Hematopoietic multipotent progenitor cell treated with erythropoietin and hydrocortisone succinate and interleukin-3 and kit ligand, for 4 days (in vitro differentiated cells): ENCODE results near the gene MYO10.

Experiments
- DNase-seq: peaks from one replicate; pipeline ENCODE4 v3.0.0-alpha.2; 2015

The MYO10 gene

GRCh38 chr5:16809010-16809394 is 127.1 kb downstream of the MYO10 start:
- no peak for DNase-seq

GRCh38 chr5:16808021-16808420 is 128.1 kb downstream of the MYO10 start:
- DNase-seq = no peak

GRCh38 chr5:16807547-16807864 is 128.6 kb downstream of the MYO10 start:
- DNase-seq = no peak

DNA sequence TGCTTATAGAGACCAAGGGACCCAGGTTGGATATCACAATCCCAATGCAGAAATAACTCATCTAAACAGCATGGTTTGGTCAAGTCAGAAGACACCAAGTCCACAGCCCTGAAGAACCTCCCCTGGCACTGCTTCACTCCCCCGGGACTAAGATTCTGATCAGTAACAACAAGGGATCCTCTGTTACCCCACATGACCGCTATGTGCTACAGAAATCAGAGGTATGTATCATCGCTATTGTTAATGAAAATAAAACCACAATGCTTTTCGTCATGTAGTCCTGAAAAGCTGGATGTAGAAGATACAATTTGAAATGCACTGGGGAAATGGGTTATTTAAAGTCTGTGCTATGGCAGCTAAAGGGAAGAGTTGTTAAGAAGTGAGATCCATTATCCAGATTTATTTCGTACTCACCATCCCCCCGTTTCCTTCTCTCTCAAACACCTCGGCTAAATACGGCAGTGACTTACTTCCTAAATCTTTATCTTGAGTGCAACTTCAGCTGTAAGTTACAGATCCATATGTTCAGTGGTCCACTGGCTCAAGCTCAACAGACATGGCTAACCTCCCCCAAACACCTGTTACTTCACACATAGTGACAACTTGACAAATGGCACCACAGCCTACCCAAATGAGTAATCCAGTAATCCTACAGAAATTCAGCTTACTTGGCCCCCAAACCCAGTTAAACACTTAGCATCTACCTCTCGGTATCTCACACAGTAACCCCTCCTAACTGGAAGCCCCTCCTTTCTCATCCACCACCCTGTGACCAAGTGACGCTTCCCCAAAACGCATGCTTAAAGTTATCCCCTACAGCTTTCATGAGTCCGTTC is 129.2 kb downstream of the MYO10 start:
- DNase-seq = peak; percentile 27

DNA sequence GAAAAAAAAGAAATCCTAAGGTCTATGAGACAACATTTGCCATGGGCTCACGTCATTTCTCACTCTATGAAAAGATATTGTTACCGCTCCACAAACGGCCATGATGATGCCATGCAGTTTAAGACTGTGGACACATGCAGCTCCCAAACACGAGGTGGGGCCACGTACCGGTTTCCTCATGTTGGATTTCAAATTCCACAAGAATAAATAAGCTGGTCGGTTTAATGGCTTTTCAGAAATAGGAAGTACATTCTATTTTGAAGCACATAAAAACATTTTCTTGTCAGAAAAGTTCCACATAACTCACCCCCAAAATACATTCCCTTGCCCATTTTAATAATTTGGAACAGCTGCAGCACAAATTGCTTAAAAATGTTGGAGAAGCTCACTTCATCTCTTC is 130.6 kb downstream of the MYO10 start:
- DNase-seq = no peak

GRCh38 chr5:16803831-16804230 is 132.3 kb downstream of the MYO10 start:
- DNase-seq = no peak

DNA sequence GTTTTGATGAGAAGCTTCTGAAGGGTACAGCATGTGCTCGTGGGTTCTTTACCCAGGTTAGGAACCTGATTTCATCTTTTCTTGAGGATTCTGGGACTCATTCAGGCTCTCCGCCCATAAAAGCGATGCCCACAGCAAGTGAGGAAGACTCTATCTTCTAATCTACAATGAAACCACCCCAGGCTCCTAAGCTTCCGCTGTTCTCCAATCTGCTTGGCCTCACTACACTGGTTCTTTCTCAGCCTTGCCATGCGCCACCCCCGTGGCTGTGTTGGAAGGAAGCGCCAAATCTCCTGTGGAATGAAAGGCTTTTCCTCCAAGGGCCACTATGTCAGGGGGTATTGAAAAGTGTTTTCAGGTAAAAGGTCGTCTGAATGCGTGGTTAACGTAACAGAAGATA is 135.6 kb downstream of the MYO10 start:
- DNase-seq = no peak

- no peak for DNase-seq
Measured at GRCh38 chr5:16799796-16800195, 136.3 kb downstream of the MYO10 start.

GRCh38 chr5:16797951-16798350 is 138.1 kb downstream of the MYO10 start:
- DNase-seq = no peak

GRCh38 chr5:16794269-16794913 is 141.7 kb downstream of the MYO10 start:
- DNase-seq = no peak

GRCh38 chr5:16792598-16793275 is 143.4 kb downstream of the MYO10 start:
- DNase-seq = no peak

DNA sequence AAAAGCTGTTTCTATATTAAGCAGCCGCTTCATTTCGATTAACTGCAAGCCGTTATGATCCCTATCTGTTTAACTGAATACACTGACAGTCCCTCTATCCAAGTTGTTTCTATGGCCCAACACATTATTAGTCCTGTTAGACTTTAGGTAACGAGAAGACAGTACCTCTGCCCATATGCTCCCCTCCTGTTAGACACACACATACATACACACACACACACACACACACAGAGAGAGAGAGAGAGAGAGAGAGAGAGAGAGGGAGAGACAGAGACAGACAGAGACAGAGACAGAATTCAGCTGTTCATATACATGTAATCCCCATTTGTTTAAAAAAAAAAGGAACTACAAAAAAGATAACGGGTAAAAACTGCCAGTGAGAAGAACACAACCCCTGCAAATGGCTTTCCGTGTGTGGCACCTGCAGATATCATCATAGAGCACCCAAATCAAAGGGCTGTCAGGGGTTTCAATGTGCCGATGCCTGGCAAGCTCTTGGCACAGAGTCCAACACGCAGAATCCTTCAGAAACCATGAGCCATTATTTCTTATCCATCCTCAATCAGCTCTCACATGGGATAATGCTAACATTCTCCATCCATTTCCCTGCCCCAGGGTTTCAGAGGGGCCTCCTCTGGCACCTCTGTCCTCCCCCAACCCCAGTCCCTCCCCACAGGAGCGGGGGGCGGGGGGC is 144.0 kb downstream of the MYO10 start:
- DNase-seq = peak; percentile 59

- peak; percentile 76 for DNase-seq
Measured at GRCh38 chr5:16791036-16791705, 144.9 kb downstream of the MYO10 start.

DNA sequence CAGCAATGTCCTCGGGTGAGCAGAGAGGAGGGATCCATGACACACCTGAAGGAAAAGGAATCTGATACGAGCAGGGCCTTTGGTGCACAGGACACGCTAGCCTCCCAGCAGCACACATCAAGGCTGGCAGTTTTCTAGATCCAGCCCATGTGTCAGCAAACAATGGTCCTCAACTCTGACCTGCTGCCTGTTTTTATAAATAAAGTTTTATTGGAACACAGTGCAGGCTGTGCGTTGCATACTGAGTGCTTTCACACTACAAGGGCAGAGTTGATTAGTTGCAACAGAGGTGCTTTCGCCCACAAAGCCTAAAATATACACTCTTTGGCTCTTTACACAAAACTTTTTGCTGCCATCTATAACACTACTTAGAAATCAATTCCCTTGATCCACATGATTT is 147.1 kb downstream of the MYO10 start:
- no peak for DNase-seq

DNA sequence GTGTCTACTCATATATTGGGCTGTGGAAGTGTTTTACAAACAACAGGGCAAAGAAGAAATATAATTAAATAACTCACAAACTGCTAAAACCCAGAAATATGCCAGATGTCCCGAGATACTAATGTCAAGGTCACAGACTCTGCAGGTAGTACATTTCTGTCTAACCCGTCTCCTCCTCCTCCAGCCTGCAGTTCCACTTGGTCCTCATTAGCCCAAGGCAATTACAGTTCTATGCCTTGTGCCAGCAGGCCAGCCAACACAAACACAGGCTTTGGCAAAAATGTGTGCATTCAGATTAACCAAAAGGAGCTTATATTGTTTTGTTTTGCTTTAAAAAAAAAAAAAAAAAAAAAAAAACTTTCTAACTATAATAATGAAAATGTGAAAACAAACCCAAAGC is 148.8 kb downstream of the MYO10 start:
- DNase-seq = no peak

DNA sequence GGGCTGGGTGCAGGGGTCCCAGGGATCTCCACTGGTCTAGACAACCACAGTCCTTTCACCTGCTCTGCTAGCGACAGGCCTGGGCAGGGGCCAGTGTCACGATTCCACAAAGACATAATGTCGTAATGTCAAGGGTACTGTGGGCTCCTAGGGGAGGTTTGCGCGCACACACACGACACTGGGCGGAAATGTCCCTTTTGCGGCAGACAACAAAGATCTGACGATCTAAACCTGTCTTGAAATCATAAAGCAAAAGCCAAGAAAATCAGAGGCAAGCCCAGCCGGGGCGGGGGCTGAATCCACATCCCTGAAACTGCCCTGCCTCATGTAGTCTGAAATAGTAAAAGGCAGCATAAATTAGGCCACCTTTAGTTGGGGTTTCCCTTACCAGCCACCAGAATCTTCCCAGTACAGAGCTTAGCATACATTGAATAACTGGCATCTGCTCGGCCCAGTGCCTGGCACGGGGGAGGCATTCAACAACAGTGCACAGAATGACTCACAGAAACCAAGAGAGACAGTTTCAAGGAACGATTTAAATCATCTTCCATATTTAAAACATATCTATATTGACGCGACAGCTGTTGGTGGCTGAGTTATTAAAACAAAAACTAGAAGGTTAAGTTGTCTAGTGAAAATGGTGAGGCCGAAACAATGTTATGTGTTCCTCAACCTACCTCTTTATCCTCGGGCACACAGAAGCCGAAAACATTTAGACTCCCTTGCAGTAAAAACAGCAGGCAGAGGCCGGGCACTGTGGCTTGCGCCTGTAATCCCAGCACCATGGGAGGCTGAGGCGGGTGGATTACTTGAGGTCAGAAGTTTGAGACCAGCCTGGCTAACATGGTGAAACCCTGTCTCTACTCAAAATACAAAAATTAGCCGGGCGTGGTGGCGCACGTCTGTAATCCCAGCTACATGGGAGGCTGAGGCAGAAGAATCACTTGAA is 151.0 kb downstream of the MYO10 start:
- no peak for DNase-seq

- no peak for DNase-seq
Measured at GRCh38 chr5:16784088-16784487, 152.0 kb downstream of the MYO10 start.

GRCh38 chr5:16781828-16782626 is 154.1 kb downstream of the MYO10 start:
- no peak for DNase-seq

- DNase-seq = no peak
Measured at GRCh38 chr5:16780325-16780724, 155.8 kb downstream of the MYO10 start.

DNA sequence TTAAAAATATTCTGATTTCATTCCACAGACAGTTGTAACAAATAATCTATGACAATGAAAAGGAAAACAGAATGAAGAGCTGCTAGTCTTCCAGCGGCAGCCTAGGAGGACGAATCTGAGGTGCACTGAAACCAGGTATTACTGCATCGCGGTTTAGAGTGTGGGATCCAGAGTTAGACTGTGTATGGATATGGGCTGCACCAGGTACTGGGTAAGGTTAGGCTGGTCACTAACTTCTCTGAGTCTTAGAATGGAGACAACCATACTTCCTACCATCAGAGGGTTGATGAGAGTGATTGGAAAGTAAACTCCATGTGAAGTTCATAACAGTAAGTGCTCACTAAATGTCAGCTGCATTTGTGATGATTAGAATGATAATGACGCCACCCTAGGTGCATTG is 158.7 kb downstream of the MYO10 start:
- DNase-seq = no peak
